Gastroesophageal sphincter (tissue), 3 donors: ENCODE measurements around the gene PITX1.
A peak's percentile ranks its signal among the peaks of the same experiment; 100 is the strongest.

Experiments used
- CTCF ChIP-seq, 4 experiments: fragments of 200-600 bp in 2 of 4; fragments of 450-650 bp in 2 of 4; sonication (generic) in 1 of 4; IDR thresholded peaks; one replicate each; pipeline ENCODE4 v1.5.1; 2017 to 2019; ENCODE audit warnings: antibody characterized with exemption in 4 of 4, mild to moderate bottlenecking in 2 of 4, moderate library complexity in 2 of 4
- POLR2AphosphoS5 ChIP-seq: sonication (generic); formaldehyde crosslinking; IDR thresholded peaks from one replicate; pipeline ENCODE4 v1.6.1; 2017; ENCODE audit warnings: antibody characterized with exemption

GRCh38 chr5:135076051-135076491, 42.0 kb upstream of the PITX1 start:
- TF ChIP-seq CTCF (IDR thresholded peaks at IDR 0.05) (no peak), POLR2AphosphoS5 (peak; percentile 37)
